ENCODE results near the gene WWOX. TPM values are rescaled to one million over a fixed set of nuclear protein-coding genes. Genes with fewer than 3 reads are reported as not detected.

WWOX gene
- total RNA-seq, 1 experiment from 2014 or later: 35.6 TPM

DNA sequence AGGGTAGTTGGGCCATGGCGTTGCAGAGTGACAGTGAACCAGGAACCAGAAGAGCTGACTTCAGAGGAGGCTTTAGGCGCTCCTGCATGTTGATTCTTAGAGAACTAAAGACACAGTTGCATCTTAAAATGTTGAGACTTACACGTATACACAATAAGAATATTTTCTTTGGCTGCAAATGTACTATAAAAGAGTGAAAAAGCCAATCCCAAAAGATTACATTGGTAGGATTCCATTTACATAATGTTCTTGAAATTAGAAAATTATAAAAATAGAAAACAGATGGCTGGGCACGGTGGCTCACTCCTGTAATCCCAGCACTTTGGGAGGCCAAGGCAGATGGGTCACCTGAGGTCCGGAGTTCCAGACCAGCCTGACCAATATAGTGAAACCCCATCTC, 738.8 kb downstream of the WWOX start:
- H3K27ac ChIP-seq: no peak overlapping the region
- BruUV-seq (replicated peaks): no TSS peak

DNA sequence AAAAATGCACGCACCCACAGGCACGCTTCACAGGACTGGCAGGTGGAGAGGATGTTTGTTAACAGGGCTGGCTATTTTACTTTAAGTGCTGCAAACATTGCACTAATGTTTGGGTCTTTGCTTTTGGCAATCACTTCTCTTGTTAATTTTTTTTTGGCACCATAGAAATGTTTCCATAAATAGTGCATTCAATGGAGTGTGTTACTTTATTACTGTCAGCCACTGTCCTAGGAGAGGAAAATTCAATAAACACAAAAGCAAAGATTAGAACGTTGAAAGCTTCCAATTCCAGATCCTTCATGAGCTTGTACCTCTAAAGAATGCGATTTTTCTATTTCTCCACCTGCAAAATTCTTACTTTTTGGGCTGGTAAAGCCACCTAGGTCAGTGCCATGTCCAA, 743.5 kb downstream of the WWOX start:
- Histone ChIP-seq H3K4me3 (no peak overlapping the region), H3F3A (ENCODE audit: insufficient read depth, low read depth) (no peaks in the 10 kb centered on the region), H2AFZ (no peak overlapping the region), H3K79me2 (ENCODE audit: low read depth) (no peaks in the 10 kb centered on the region), H3K9me3 (ENCODE audit: insufficient read depth, low read depth) (no peaks in the 10 kb centered on the region), H3K4me2 (no peak overlapping the region), H3K4me1 (replicated peaks; ENCODE audit: insufficient read depth) (no peaks in the 10 kb centered on the region), H3K27me3 (ENCODE audit: insufficient read depth, low read depth) (no peaks in the 10 kb centered on the region), H3K36me3 (ENCODE audit: low read depth) (no peaks in the 10 kb centered on the region), H4K20me1 (ENCODE audit: insufficient read depth) (no peaks in the 10 kb centered on the region), H3K27ac (no peak overlapping the region), H3K9me2 (ENCODE audit: insufficient read depth) (no peaks in the 10 kb centered on the region)
- DNase-seq: no peak
- CTCF ChIA-PET: no interaction called here
- POLR2A ChIA-PET (ENCODE audit: unreplicated experiment): no interaction called here
- no TSS peak for BruUV-seq (replicated peaks)
- intact Hi-C loops (cut with micrococcal nuclease; ENCODE audit: unreplicated experiment): no loop called here
- no peak for TF ChIP-seq EZH2 (IDR thresholded peaks at IDR 0.05; ENCODE audit: low read depth)
- TF ChIP-seq, protein P1, sequence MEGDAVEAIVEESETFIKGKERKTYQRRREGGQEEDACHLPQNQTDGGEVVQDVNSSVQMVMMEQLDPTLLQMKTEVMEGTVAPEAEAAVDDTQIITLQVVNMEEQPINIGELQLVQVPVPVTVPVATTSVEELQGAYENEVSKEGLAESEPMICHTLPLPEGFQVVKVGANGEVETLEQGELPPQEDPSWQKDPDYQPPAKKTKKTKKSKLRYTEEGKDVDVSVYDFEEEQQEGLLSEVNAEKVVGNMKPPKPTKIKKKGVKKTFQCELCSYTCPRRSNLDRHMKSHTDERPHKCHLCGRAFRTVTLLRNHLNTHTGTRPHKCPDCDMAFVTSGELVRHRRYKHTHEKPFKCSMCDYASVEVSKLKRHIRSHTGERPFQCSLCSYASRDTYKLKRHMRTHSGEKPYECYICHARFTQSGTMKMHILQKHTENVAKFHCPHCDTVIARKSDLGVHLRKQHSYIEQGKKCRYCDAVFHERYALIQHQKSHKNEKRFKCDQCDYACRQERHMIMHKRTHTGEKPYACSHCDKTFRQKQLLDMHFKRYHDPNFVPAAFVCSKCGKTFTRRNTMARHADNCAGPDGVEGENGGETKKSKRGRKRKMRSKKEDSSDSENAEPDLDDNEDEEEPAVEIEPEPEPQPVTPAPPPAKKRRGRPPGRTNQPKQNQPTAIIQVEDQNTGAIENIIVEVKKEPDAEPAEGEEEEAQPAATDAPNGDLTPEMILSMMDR (conservative IDR thresholded peaks at IDR 0.05): no peak

More for the DNA sequence above, 738.8 kb downstream of the WWOX start:
- POLR2A ChIA-PET (ENCODE audit: unreplicated experiment): no interaction called here
- Histone ChIP-seq H3K9me2 (ENCODE audit: insufficient read depth) (no peaks in the 10 kb centered on the region), H3K4me1 (replicated peaks; ENCODE audit: insufficient read depth) (no peaks in the 10 kb centered on the region), H3K4me3 (no peak overlapping the region), H3K4me2 (no peak overlapping the region), H3K27me3 (ENCODE audit: insufficient read depth, low read depth) (no peaks in the 10 kb centered on the region), H3K79me2 (ENCODE audit: low read depth) (no peaks in the 10 kb centered on the region), H4K20me1 (ENCODE audit: insufficient read depth) (no peaks in the 10 kb centered on the region), H2AFZ (no peak overlapping the region), H3K9me3 (ENCODE audit: insufficient read depth, low read depth) (no peaks in the 10 kb centered on the region), H3K36me3 (ENCODE audit: low read depth) (no peaks in the 10 kb centered on the region), H3F3A (ENCODE audit: insufficient read depth, low read depth) (no peaks in the 10 kb centered on the region)
- DNase-seq: no peak
- no peak for TF ChIP-seq EZH2 (IDR thresholded peaks at IDR 0.05; ENCODE audit: low read depth)
- TF ChIP-seq, protein P1 (conservative IDR thresholded peaks at IDR 0.05): no peak
- intact Hi-C loops (cut with micrococcal nuclease; ENCODE audit: unreplicated experiment): no loop called here
- CTCF ChIA-PET: no interaction called here

DNA sequence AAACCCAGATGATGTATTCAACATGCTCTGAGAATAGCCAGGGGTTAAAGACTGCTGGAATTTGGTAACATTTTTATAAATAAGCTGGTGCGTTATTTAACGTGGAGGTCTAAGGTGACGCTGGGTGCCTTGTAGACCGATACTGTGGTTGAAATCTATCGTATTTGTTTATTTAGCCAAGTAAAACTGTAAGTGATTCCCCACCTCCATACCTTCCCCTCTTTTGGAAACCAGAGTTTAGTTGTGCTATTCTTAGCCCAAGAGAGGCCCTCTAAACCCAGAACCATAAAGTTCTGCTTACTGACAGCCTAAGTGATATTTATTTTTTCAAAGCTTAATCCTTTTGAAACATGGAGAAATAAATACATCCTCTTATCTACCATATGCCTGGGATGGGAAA, 744.5 kb downstream of the WWOX start:
- Histone ChIP-seq H3K27me3 (ENCODE audit: insufficient read depth, low read depth) (no peaks in the 10 kb centered on the region), H4K20me1 (ENCODE audit: insufficient read depth) (no peaks in the 10 kb centered on the region), H3F3A (ENCODE audit: insufficient read depth, low read depth) (no peaks in the 10 kb centered on the region), H2AFZ (no peak overlapping the region), H3K79me2 (ENCODE audit: low read depth) (no peaks in the 10 kb centered on the region), H3K4me2 (no peak overlapping the region), H3K36me3 (ENCODE audit: low read depth) (no peaks in the 10 kb centered on the region), H3K9me3 (ENCODE audit: insufficient read depth, low read depth) (no peaks in the 10 kb centered on the region), H3K9me2 (ENCODE audit: insufficient read depth) (no peaks in the 10 kb centered on the region), H3K4me3 (no peak overlapping the region), H3K27ac (no peak overlapping the region), H3K4me1 (replicated peaks; ENCODE audit: insufficient read depth) (no peaks in the 10 kb centered on the region)
- ChIA-PET POLR2A (ENCODE audit: unreplicated experiment) (no interaction called here), CTCF (no interaction called here)
- no TSS peak for BruUV-seq (replicated peaks)
- intact Hi-C loops (cut with micrococcal nuclease; ENCODE audit: unreplicated experiment): no loop called here
- TF ChIP-seq EZH2 (IDR thresholded peaks at IDR 0.05; ENCODE audit: low read depth): no peak
- TF ChIP-seq, protein P1 (conservative IDR thresholded peaks at IDR 0.05): no peak
- no peak for DNase-seq

All from PC-9 (cell line).